Body of pancreas (tissue), 4 donors: ENCODE measurements around the gene TRMT61A. TPM values are rescaled to one million over a fixed set of nuclear protein-coding genes. Genes with fewer than 3 reads are reported as not detected.
A peak's percentile ranks its signal among the peaks of the same experiment; 100 is the strongest.

ENCODE experiments used
- ATAC-seq: fragments of 150-250 bp; one replicate; pipeline ENCODE4 v1.9.1; 2016
- DNase-seq, 4 donors: peaks; one replicate each; pipeline ENCODE4 v3.0.0-alpha.2; 2019
- H3K27ac ChIP-seq, 4 donors: fragments of 200-600 bp; sonication (generic); 1 replicate in 3 of 4; 2 replicates in 1 of 4; pipeline versions ENCODE4 v1.5.1 to v1.6.1; 2016 to 2019; ENCODE audit warnings: mild to moderate bottlenecking in 1 of 4, mixed read lengths in 1 of 4, moderate library complexity in 1 of 4
- H3K27me3 ChIP-seq, 2 donors: fragments of 200-600 bp; sonication (generic); one replicate each; pipeline ENCODE4 v1.6.0; 2016; ENCODE audit warnings: mild to moderate bottlenecking in 1 of 2
- H3K36me3 ChIP-seq, 2 donors: fragments of 200-600 bp; sonication (generic); replicated peaks in 1 of 2; 2 replicates each; pipeline ENCODE4 v1.5.1; 2016; ENCODE audit warnings: low read depth in 2 of 2; ENCODE audit not compliant: insufficient read depth in 1 of 2
- H3K4me1 ChIP-seq: fragments of 200-600 bp; sonication (generic); one replicate; pipeline ENCODE4 v1.6.0; 2016
- H3K4me3 ChIP-seq, 2 donors: fragments of 200-600 bp; sonication (generic); 1 replicate in 1 of 2; 2 replicates in 1 of 2; pipeline ENCODE4 v1.5.1; 2016 to 2019
- H3K9me3 ChIP-seq, 3 donors: fragments of 200-600 bp; sonication (generic); 1 replicate in 2 of 3; 2 replicates in 1 of 3; pipeline ENCODE4 v1.5.1; 2016
- CTCF ChIP-seq, 7 experiments: fragments of 450-650 bp in 4 of 7; fragments of 200-600 bp in 3 of 7; sonication (generic) in 3 of 7; IDR thresholded peaks; one replicate each; pipeline ENCODE4 v1.5.1; 2016 to 2019; ENCODE audit warnings: antibody characterized with exemption in 7 of 7
- POLR2A ChIP-seq, 3 donors: fragments of 450-650 bp; IDR thresholded peaks; one replicate each; pipeline ENCODE4 v1.6.1; 2016; ENCODE audit warnings: antibody characterized with exemption in 3 of 3, mild to moderate bottlenecking in 2 of 3
- WGBS, 2 donors: methylation state at CpG; one replicate each; pipeline ENCODE4 v1.1.5; 2017; 5-methylcytosine and 5-hydroxymethylcytosine counted together
- intact Hi-C: fragments of 100-400 bp; cut with DNase I; formaldehyde crosslinking; loops from one replicate; pipeline ENCODE4 v1.15.1; 2023
- total RNA-seq, 2 donors: library from RNA; depleted of rRNA; stranded (reverse); fragments of >200 nt; gene quantifications; one replicate each; pipeline ENCODE4 v1.1.0, GENCODE V29; 2016

TRMT61A gene
- total RNA-seq, 2 donors from 2014 or later = 7.9 to 10.4 TPM

- DNase-seq = no peak
Observed at GRCh38 chr14:103545219-103545914, 16.4 kb downstream of the TRMT61A start.

GRCh38 chr14:103545915-103546651 lies 17.1 kb downstream of the TRMT61A start:
- no peaks in the 10 kb centered on the region for H3K9me3 ChIP-seq
- no peak overlapping the region for H3K27ac ChIP-seq
- H3K36me3 ChIP-seq = no peaks in the 10 kb centered on the region
- WGBS, 2 donors = 69 to 77% methylated on average over 16 to 26 of the region's 27 CpGs
- H3K4me3 ChIP-seq = no peak overlapping the region
- H3K4me1 ChIP-seq = peaks cover 45% of the 10 kb centered on the region
- ATAC-seq (no peak), DNase-seq (peak in 1 of 4 donors; percentile 10)
- H3K27me3 ChIP-seq = no peaks in the 10 kb centered on the region
- TF ChIP-seq POLR2A (IDR thresholded peaks at IDR 0.05) (no peak), CTCF (IDR thresholded peaks at IDR 0.05) (no peak)
- intact Hi-C loops = no loop called here

More at GRCh38 chr14:103545219-103545914, 16.4 kb downstream of the TRMT61A start:
- 62 to 91% methylated on average over 3 to 27 of the region's 29 CpGs for WGBS, 2 donors
- H3K4me3 ChIP-seq = no peak overlapping the region
- no peak overlapping the region for H3K27ac ChIP-seq
- ATAC-seq = no peak
- no peaks in the 10 kb centered on the region for H3K27me3 ChIP-seq
- H3K9me3 ChIP-seq = no peaks in the 10 kb centered on the region
- H3K36me3 ChIP-seq = no peaks in the 10 kb centered on the region
- TF ChIP-seq POLR2A (IDR thresholded peaks at IDR 0.05) (no peak), CTCF (IDR thresholded peaks at IDR 0.05) (no peak)
- H3K4me1 ChIP-seq = peaks cover 45% of the 10 kb centered on the region
- intact Hi-C loops = no loop called here

DNA sequence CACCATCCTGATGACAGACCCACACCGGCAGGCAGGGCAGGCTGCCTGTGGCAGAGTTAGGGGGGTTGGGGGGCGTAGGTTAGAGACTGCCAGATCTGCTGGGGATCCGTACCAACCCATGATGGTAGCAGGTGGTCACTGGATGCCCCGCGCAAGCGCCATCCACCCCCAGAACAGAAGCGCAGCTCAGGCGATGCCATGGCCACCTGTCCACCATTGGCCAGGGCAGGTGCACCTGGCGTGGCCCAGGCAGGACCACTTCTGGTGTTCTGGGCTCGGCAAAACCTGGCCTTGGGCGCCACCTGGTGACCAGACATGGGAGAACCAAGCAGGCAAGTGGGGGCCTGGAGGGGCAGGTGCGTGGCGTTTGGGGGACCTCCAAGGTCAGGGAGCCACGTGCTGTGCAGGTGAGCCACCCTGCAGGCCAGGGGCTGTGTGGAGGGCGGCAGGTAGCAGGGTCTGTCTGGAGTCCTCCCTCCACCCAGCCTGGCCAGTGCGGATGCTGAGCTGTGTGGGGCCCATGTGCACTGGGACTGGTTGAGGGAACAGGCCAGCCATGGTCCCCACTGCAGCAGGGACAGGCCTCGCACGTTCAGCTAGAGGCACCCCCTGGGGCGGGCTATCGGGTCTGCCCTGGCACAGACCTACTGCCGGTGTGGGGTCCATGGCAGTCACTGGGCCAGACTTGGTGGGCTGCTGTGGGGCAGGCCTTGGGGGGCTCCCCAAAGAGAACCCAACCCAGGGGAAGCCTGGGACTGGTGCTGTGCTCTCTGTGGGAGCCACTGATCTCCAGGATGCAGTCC lies 17.9 kb downstream of the TRMT61A start:
- TF ChIP-seq POLR2A (IDR thresholded peaks at IDR 0.05) (no peak), CTCF (IDR thresholded peaks at IDR 0.05) (peak; percentile 75 to 97 (median 87))
- Histone ChIP-seq H3K27me3 (no peaks in the 10 kb centered on the region), H3K27ac (no peak overlapping the region), H3K9me3 (no peaks in the 10 kb centered on the region), H3K36me3 (no peaks in the 10 kb centered on the region), H3K4me1 (peaks cover 39% of the 10 kb centered on the region), H3K4me3 (no peak overlapping the region)
- 20 to 22% methylated on average over 10 to 21 of the region's 21 CpGs for WGBS, 2 donors
- ATAC-seq (peak; percentile 44), DNase-seq (peak; percentile 72 to 82 (median 74))
- intact Hi-C loops = no loop called here

DNA sequence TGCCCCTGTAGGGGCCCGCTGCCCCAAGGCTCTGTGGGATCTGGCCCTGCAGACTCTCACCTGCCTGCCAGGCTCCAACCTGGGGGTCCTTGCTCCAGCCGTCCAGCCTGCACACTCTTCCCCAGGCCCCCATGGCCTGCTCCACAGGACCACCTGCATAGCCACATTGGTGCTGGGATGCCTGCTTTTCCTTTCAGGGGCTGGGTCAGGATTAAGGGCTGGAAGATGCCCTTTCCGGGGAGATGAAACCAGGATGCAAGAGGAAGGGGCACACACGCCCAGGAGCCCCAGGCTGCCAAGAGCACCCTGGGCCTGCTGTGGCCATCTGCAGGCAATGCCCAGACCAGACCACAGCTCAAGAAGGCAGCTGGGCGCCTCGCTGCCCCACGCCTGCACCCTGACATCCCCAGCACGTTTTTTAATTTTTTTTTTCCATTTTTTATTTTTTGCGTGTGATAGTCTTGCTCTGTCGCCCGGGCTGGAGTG lies 18.5 kb downstream of the TRMT61A start:
- Histone ChIP-seq H3K27ac (no peak overlapping the region), H3K4me1 (peaks cover 32% of the 10 kb centered on the region), H3K4me3 (no peak overlapping the region), H3K36me3 (no peaks in the 10 kb centered on the region), H3K27me3 (no peaks in the 10 kb centered on the region), H3K9me3 (no peaks in the 10 kb centered on the region)
- WGBS, 2 donors = 70 to 78% methylated on average over 9 to 11 of the region's 11 CpGs
- TF ChIP-seq POLR2A (IDR thresholded peaks at IDR 0.05) (no peak), CTCF (IDR thresholded peaks at IDR 0.05) (no peak)
- intact Hi-C loops = no loop called here
- no peak for DNase-seq
- ATAC-seq = no peak
